GM12892 (cell line): ENCODE results near the gene SPATA3. TPM values are rescaled to one million over a fixed set of nuclear protein-coding genes. Genes with fewer than 3 reads are reported as not detected.

ENCODE experiments used
- DNase-seq: peaks from one replicate; pipeline ENCODE4 v3.0.0; 2011; ENCODE audit not compliant: insufficient read length
- FAIRE-seq: peaks from 2 replicates; lab custom pipeline; 2011; peaks lifted over from hg19 to GRCh38; lab: Jason Lieb, UNC
- POLR2A ChIP-seq: IDR thresholded peaks from 2 replicates; pipeline ENCODE4 v1.6.1; 2011; ENCODE audit warnings: low read depth, low read length, control low read depth
- POLR2AphosphoS5 ChIP-seq: IDR thresholded peaks from 2 replicates; pipeline ENCODE4 v1.6.1; 2011; ENCODE audit warnings: low read depth, low read length, control low read depth
- TAF1 ChIP-seq: IDR thresholded peaks from 2 replicates; pipeline ENCODE4 v1.6.1; 2011; ENCODE audit warnings: low read depth, mild to moderate bottlenecking, control low read depth, low read length, borderline replicate concordance
- polyA plus RNA-seq: library from polyadenylated mRNA; unstranded; fragments of >200 nt; gene quantifications from one replicate; pipeline ENCODE4 v1.2.1, GENCODE V29; 2012; ENCODE audit warnings: missing spikeins, inconsistent platforms; ENCODE audit not compliant: missing spikeins

SPATA3 gene
- not detected for polyA plus RNA-seq

- DNase-seq, result no peak
- FAIRE-seq, result no peak
- TF ChIP-seq POLR2A, result no peak
- TF ChIP-seq POLR2AphosphoS5, result no peak
- TF ChIP-seq TAF1, result no peak
These were observed at the start of gene SPATA3 for GRCh38 chr2:230995821-230996220. Gene SPATA3, plus strand, starts transcription at chr2:230996121. Its CDS starts 113 bp downstream, at chr2:230996234.

GRCh38 chr2:230946429-230947234 lies 49.3 kb upstream of the SPATA3 start:
- TF ChIP-seq POLR2AphosphoS5, result peak; percentile 34
- peak; percentile 39; the same call in 1 of the 2 replicates for TF ChIP-seq POLR2A
- TF ChIP-seq TAF1, result 0 out of 2 replicates have a peak, but pooled peaks have one; percentile 19
- DNase-seq (no peak), FAIRE-seq (peak; percentile 92)

GRCh38 chr2:230947235-230947576 lies 48.7 kb upstream of the SPATA3 start:
- TF ChIP-seq TAF1 (no peak), POLR2AphosphoS5 (peak; percentile 69), POLR2A (no peak)
- DNase-seq (no peak), FAIRE-seq (no peak)

- TF ChIP-seq POLR2A (peak; percentile 82), TAF1 (peak; percentile 47; the same call in 1 of the 2 replicates), POLR2AphosphoS5 (peak; percentile 83; the same call in 1 of the 2 replicates)
- peak; percentile 100 for FAIRE-seq
- DNase-seq, result peak; percentile 63
These were observed 48.0 kb upstream of the SPATA3 start for GRCh38 chr2:230947908-230948365.

GRCh38 chr2:230949966-230950873 lies 45.7 kb upstream of the SPATA3 start:
- no peak; the same call in 1 of the 2 replicates for TF ChIP-seq POLR2AphosphoS5
- TF ChIP-seq TAF1, result 0 out of 2 replicates have a peak, but pooled peaks have one; percentile 14
- no peak for DNase-seq
- FAIRE-seq, result peak; percentile 97

- DNase-seq (no peak), FAIRE-seq (no peak)
- TF ChIP-seq TAF1 (no peak), POLR2AphosphoS5 (peak; percentile 89), POLR2A (peak; percentile 88)
These were observed 45.0 kb upstream of the SPATA3 start for GRCh38 chr2:230950874-230951339.

GRCh38 chr2:230951396-230951795 lies 44.5 kb upstream of the SPATA3 start:
- FAIRE-seq (peak; percentile 14), DNase-seq (no peak)
- TF ChIP-seq TAF1 (no peak), POLR2A (no peak), POLR2AphosphoS5 (no peak)

- FAIRE-seq (peak; percentile 53), DNase-seq (no peak)
- no peak for TF ChIP-seq TAF1
- TF ChIP-seq POLR2A, result no peak
- TF ChIP-seq POLR2AphosphoS5, result no peak
These were observed 43.5 kb upstream of the SPATA3 start for GRCh38 chr2:230952226-230952956.

- peak; percentile 95 for FAIRE-seq
- TF ChIP-seq POLR2AphosphoS5 (peak; percentile 82), TAF1 (0 out of 2 replicates have a peak, but pooled peaks have one; percentile 51), POLR2A (peak; percentile 77)
These were observed 42.1 kb upstream of the SPATA3 start for GRCh38 chr2:230953845-230954244.

GRCh38 chr2:230954746-230955145 lies 41.2 kb upstream of the SPATA3 start:
- TF ChIP-seq TAF1, result no peak
- no peak for TF ChIP-seq POLR2AphosphoS5
- no peak for TF ChIP-seq POLR2A
- DNase-seq, result no peak
- peak; percentile 33 for FAIRE-seq

More at GRCh38 chr2:230953845-230954244, 42.1 kb upstream of the SPATA3 start:
- DNase-seq, result no peak

GRCh38 chr2:230955163-230955737 lies 40.7 kb upstream of the SPATA3 start:
- FAIRE-seq (peak; percentile 91), DNase-seq (no peak)
- TF ChIP-seq POLR2A, result no peak
